RWPE1 (cell line): ENCODE data around the gene MRPS33.

Experiments
- CTCF ChIA-PET: fragments of 350-600 bp; sonication (Branson Sonifier 250); formaldehyde crosslinking; extraction: SDS; loops from one replicate; lab custom pipeline; 2021; lab: Yijun Ruan, JAX
- POLR2A ChIA-PET: fragments of 400-600 bp; formaldehyde crosslinking; extraction: SDS; loops from one replicate; lab custom pipeline; 2020; ENCODE audit warnings: antibody characterized with exemption; ENCODE audit not compliant: low non-redundant PET; lab: Yijun Ruan, JAX
- DNase-seq: peaks from one replicate; pipeline ENCODE4 v3.0.0; 2012; ENCODE audit warnings: low spot score
- H3K27ac ChIP-seq: fragments of 450-650 bp; 2 replicates; pipeline ENCODE4 v1.5.1; 2017
- CTCF ChIP-seq: fragments of 450-650 bp; conservative IDR thresholded peaks from 2 replicates; pipeline ENCODE4 v1.5.1; 2017; ENCODE audit warnings: low read depth, mild to moderate bottlenecking

The MRPS33 gene

GRCh38 chr7:140998715-140999114 is 16.0 kb downstream of the MRPS33 start:
- no peak overlapping the region for H3K27ac ChIP-seq
- CTCF ChIA-PET: no interaction called here
- POLR2A ChIA-PET: no interaction called here
- no peak for TF ChIP-seq CTCF
- DNase-seq: no peak

GRCh38 chr7:140992422-140992821 is 22.3 kb downstream of the MRPS33 start:
- ChIA-PET CTCF (no interaction called here), POLR2A (no interaction called here)
- no peak for TF ChIP-seq CTCF
- DNase-seq: no peak
- H3K27ac ChIP-seq: no peak overlapping the region

GRCh38 chr7:140990193-140990962 is 24.4 kb downstream of the MRPS33 start:
- no peak overlapping the region for H3K27ac ChIP-seq
- CTCF ChIA-PET: interaction anchor here (0.7 kb wide), 1 partner anchor 12 kb away, joined by 3 read pairs; no protein-coding TSS in a partner anchor
- POLR2A ChIA-PET: no interaction called here
- no peak for TF ChIP-seq CTCF
- DNase-seq: no peak

- no peak for TF ChIP-seq CTCF
- ChIA-PET POLR2A (no interaction called here), CTCF (no interaction called here)
- no peak overlapping the region for H3K27ac ChIP-seq
- DNase-seq: no peak
Measured at GRCh38 chr7:140989068-140989467, 25.7 kb downstream of the MRPS33 start.

GRCh38 chr7:140983802-140984201 is 30.9 kb downstream of the MRPS33 start:
- ChIA-PET POLR2A (no interaction called here), CTCF (no interaction called here)
- H3K27ac ChIP-seq: no peak overlapping the region
- DNase-seq: no peak
- no peak for TF ChIP-seq CTCF

GRCh38 chr7:140982508-140982907 is 32.2 kb downstream of the MRPS33 start:
- ChIA-PET CTCF (no interaction called here), POLR2A (no interaction called here)
- no peak for DNase-seq
- no peak overlapping the region for H3K27ac ChIP-seq
- TF ChIP-seq CTCF: no peak
